Stimulated activated CD4-positive, alpha-beta T cell treated with anti-CD3 and anti-CD28 coated beads, Interleukin-12 subunit alpha, Interleukin-12 subunit beta, amount 100 ng/mL, for 4 hours (primary cell): ENCODE results near the gene FAM222B.
"Not testable (repeated sequence)": the region's sequence is repeated elsewhere in the genome, so short reads cannot be mapped to it uniquely, and the experiment has no call there.

Experiments used
- DNase-seq: peaks from one replicate; pipeline ENCODE4 v3.0.0-alpha.2; 2020

Gene FAM222B

DNA sequence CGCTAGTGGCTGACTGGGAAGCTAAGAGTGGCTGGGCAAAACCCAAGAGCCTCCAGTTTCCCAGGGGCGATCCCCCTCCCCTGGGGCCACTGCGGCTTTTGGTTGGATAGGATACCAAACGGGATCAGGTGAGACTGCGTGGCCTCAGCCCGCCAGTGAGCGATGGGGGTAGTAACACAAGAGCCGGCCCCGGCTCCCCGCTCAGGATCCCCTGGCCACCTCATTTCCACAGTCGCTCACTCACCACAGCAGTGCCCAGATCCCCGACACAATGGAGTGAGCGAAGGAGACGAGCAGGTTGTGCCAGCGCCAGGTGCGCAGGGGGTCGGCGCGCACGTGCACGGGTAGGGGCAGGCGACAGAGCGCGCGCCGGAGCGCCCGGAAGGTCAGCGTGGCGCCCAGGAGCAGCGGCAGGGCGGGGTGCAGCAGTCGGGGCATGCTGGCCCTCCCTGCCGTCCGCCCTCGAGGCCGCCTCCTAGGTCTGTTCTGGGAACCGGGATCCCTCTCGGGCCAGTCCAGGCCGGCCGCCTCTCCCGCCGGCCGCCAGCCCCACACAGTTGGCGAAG lies 116.8 kb downstream of the FAM222B start:
- no peak for DNase-seq

DNA sequence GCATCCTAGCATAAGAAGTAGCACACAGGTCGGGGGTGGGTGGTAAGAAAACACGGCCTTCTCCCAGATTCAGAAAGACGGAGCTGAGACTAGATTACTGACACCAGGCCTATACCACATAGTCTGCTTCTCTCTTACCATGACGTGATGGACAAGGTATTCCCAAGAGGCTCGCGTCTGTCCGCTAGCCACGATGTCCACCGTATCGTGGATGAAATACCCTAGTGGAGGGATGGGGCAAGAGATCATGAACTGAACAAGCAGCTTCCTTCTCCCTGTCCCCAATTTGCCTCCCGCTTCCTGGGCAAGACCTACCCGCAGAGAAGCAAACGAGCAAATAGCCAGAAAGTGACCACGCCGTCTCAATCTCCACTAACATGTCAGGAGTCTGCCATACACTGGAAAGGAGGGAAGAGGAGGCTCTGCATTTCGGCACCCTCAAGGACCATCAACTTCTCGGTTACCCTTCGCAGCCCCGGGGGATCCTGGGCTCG lies 117.4 kb downstream of the FAM222B start:
- peak; percentile 44 for DNase-seq

DNA sequence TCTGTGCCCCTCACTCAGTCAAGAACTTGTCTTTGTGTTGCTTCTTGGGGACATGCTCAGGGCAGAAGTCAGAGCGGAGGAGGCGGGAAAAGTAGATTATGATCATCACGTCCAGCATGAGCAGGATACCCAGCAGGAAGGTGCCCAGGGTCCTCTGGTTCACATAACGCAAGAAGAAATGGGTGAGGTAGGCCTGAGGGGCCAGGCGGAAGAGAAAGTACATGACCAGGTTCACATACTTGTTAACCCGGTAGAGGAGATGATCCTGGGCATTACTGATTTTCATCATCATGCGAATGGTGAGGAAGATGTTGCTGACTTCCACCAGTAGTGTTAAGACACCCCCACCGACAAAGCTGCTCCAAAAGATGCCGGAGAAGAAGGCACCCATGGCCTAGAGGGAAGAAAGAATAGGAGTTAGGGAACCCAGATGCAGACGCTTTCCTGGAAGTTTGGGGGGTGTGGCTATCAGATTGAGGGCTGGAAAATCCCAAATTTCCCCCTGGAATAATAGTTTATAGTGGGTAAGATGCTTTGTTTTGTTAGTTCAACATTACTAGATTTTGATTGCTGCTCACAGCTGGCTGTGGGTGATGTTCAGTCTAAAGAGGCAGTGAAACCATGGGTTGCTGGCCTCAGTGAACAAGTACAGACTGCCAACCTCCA lies 118.0 kb downstream of the FAM222B start:
- no peak for DNase-seq

DNA sequence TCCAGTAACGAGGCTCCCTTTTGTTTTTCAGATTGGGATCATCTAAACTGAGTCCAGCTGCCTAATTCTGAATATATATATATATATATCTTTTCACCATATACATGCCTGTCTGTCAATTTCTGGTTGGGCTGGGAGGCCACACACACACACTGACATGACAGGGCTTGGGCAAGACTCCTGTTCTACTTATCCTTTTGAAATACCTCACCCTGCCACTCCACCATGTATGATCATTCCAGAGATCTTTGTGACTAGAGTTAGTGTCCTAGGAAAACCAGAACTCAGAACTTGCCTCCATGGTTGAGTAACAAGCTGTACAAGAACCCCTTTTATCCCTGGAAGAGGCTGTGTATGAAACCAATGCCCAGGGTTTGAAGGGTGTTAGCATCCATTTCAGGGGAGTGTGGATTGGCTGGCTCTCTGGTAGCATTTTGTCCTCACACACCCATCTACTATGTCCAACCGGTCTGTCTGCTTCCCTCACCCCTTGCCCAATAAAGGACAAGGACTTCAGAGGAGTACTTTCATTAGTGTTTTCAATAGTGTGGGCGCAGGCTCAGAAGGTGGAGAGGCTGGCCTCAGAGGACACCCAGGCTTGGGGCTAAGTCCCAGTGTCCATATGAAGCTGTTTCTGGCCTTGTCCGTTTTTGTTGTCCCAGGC lies 118.6 kb downstream of the FAM222B start:
- not testable (repeated sequence) for DNase-seq

DNA sequence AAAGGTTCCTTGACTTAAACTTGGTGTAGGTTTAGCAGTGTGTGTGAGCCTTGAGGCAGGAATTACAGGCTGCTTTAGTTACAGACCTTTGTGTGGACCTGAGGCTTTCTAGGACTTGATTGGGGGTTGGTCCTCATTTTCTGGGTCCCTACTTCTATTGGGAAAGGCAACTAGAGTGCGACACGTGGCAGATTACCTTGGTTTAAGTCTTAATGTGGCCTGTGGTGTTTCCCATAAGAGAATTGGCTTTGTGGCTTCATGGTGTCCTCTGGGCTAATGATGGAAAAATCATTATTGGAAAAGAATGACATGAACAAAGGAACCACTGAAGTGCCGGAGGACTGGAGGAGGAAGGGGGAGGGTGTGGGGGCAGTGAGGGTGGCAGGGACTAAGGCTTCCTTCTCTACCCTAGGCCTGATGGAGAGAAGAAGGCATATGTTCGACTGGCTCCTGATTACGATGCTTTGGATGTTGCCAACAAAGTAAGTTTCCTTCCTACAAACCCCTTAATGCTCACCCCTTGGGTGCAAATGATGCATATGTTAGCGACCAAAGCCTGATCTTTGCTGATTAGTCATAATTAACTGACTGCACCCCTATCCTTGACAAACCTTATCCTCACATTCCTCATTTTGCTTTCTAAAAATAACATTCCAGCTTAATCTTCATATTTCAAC lies 119.3 kb downstream of the FAM222B start:
- no peak for DNase-seq

DNA sequence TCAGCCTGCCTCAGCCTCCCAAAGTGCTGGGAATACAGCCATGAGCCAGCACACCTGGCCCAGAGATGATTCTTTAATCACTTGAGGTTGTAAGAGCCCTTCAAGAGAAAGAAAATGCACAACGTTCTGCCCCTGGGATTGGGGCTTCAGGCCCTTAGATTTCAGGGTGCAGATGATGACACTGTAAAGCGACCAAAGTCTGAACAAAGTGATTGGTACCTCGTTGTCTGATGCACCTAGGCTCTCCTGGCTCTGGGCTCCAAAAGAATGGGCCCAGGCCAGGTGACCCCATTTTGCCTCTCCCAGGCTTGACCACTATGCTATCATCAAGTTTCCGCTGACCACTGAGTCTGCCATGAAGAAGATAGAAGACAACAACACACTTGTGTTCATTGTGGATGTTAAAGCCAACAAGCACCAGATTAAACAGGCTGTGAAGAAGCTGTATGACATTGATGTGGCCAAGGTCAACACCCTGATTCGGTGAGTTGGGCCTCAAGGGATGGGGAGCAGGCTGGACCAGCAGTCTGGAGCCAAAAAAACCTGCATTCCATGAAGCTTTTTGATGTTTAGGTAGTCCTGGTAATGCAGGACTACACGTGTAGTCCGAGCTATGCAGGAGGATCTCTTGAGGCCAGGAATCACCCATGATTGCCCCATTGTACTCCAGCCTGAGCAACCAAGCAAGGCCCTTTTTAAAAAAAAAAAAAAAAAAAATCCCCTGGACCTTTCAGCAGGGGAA lies 120.0 kb downstream of the FAM222B start:
- DNase-seq, result no peak

DNA sequence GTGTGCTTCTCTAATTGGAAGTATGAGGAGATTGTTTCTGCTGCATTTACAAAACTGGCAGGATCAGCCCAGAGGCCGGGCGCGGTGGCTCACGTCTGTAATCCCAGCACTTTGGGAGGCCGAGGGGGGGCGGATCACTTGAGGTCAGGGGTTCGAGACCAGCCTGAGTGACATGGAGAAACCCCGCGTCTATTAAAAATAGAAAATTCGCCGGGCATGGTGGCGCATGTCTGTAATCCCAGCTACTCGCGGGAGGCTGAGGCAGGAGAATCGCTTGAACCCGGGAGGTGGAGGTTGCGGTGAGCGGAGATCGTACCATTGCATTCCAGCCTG lies 121.6 kb downstream of the FAM222B start:
- DNase-seq, result not testable (repeated sequence)

DNA sequence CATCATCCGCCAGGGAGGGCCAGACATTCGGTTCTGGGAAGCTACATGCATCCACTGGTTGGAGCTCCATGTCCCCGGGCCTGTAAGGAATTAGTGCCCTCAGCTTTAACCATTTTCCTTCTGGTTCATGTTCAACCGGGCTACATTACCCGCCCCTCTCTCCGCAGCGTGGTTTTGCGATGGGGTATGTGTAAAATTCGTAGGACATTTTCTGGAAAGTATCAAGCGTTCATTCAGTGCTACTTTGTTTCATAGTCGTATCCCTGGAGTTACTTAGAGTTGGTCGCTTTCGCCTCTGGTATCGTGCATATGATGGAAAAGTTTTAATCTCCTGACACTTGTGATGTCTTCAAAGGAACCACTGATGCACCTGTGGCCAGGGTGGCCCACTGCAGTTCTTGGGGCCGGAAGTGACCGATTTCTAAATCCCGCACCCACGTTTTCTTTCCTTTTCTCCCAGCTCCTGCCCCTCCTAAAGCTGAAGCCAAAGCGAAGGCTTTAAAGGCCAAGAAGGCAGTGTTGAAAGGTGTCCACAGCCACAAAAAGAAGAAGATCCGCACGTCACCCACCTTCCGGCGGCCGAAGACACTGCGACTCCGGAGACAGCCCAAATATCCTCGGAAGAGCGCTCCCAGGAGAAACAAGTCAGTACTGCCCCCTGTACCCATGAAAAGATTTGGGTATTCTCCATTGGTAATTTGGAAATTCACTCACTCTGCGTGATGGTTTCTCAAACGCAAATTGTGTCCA lies 122.2 kb downstream of the FAM222B start:
- peak; percentile 33 for DNase-seq

DNA sequence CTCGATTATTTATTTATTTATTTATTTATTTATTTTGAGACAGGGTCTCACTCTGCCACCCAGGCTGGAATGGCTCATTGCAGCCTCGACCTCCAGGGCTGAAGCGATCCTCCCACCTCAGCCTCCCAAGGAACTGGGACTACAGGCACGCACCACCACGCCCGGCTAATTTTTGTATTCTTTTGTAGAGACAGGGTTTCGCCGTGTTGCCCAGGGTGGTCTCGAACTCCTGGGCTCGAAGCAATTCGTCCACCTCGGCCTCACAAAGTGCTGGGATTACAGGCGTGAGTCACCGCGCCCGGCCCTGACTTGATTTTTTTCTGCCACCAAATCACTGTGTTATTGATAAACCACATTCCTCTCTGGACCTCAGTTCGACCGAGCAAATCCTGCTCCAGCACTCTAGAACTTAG lies 123.6 kb downstream of the FAM222B start:
- DNase-seq, result no peak

DNA sequence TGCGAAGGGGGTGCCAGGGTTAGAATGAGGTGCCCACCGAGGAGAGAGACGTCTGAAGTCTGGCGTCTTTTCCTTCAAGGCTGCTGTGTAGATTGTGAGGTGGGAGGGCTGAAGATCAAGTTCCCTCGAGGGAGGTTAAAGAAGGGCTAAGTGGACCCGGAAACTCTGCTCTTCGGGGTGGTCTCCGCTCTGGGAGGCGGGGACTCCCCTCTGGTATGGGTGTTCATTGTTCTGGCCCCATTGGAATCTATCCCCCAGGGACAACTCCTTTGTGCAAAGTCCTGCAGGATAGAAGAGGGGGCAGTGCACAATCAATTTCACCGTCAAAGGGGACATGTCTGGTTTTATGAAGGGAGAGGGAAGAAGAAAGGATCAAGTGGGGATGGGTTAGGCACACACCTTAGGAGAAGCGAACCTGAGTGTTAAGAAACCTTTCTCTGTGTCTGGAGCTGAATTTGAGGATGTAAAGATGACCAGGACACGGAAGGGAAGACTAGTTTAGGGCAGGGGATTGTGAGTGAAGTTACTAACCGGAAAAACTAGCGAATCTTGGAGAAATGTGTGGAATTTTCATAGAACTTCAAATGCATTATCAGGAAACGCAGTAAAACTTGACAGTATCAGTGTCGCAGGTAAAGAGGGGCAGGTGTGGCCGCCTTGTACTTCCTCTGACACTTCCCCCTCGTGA lies 124.1 kb downstream of the FAM222B start:
- no peak for DNase-seq

DNA sequence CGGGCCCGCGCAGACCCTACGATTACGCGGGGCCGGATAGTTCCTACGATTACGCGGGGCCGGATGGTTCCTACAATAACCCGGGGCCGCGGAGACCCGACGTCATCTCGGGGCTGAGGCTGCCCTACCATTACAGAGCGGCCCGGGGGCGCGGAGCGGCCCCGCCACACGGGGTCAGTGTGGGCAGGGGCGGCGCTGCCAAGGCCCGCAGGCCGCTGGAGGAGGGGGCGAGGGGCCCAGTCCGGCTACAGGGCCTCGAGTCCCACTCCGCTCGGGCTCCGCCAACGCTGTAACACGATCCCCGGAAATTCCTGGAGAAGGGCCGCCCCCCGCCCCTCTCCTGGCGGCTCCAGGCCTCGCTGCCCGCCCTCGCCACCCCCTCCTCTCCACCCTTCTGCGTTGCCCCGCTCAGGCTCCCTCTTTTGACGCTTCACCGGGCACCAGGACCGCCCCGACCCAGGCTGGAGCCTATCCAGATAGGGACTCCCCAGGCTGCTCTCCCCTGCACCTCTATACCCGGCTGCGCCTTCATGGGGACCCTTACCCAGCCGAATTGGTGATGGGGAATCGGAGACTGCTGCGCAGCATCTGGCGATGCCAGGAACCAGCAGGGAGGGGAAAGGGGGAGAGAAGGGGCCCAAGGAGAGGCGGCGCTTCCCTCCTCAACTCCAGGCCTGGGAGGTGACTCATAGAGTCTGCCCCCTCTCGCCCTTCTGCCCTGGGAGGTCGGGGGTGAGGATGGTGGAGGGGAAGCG lies 124.8 kb downstream of the FAM222B start, which contains the start of gene RAB34:
RAB34 (minus strand) TSS at position 291 of the 755 bp plus-strand sequence. CDS start 602 bp downstream, outside the sequence.
- peak; percentile 43 for DNase-seq

DNA sequence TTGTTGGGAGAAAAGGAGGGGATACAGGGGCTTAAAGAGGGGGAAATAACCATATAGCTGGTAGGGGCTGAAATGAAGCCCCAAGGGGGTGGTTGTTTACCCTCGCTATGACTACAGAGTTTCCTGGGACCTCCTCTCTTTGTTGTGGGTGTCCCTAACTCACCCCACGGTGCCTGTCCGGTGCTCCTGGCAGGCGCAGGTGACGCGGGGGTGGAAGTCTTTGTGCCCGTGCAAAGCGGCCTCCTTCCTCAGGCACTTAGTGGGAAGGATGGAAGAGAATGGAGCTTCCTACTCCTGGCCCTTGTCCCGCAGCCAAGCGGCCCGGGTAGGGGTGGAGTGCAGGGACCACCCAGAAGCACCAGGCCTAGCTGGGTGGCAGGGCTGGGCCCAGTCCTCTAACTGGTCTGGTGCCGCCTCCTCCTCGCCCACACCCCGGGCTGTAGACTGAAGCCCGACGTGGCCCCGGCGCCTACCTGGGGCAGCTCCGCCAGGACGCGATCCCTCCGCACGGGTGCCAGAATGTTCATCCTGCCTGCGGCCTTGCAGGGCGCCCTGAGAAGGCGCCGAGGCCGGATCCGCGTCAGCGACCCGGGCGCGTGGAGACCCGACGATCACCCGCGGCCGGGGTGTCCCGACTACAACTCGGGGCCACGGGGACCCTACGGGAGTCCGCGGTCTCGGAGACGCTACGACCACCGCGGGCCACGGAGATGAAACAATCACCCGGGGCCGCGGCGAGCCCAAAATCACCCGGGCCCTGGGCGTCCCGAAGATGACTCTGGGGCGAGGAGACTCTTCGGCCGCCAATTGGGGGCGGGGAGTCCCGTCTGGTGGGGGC lies 125.6 kb downstream of the FAM222B start:
- peak; percentile 24 for DNase-seq

DNA sequence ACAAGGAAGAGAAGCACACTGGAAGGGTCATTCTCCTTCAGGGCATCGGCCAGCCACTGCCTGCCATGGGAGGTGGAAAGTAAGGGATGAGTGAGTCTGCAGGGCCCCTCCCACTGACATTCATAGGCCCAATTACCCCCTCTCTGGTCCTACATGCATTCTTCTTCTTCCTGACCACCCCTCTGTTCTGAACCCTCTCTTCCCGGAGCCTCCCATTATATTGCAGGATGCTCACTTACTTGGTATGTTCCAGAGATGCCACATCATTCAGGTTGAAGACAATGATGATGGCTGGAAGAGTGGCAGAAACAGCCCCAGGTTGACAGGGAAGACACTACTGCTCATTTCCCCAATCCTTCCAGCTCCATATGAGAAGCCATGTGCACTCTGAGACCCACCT lies 127.4 kb downstream of the FAM222B start:
- no peak for DNase-seq

DNA sequence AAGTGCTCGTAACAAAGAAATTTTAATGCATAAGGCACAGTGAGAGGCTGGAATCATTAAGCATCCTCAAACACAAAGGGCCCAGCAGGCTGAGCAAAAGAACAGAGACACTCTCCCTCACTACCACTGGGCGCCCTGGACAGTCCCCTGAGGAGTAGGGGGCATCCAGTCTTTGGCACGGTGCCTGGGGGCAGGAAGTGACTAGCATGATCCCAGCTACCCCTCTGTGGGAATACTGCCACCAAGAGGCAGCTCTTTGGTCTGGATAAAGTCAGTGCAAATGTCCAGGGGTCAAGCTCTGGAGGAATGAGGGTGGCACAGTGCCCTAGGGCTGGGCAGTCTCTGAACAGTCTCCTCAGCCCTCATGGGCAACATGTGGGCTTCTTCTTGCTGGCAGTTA lies 128.3 kb downstream of the FAM222B start:
- no peak for DNase-seq

DNA sequence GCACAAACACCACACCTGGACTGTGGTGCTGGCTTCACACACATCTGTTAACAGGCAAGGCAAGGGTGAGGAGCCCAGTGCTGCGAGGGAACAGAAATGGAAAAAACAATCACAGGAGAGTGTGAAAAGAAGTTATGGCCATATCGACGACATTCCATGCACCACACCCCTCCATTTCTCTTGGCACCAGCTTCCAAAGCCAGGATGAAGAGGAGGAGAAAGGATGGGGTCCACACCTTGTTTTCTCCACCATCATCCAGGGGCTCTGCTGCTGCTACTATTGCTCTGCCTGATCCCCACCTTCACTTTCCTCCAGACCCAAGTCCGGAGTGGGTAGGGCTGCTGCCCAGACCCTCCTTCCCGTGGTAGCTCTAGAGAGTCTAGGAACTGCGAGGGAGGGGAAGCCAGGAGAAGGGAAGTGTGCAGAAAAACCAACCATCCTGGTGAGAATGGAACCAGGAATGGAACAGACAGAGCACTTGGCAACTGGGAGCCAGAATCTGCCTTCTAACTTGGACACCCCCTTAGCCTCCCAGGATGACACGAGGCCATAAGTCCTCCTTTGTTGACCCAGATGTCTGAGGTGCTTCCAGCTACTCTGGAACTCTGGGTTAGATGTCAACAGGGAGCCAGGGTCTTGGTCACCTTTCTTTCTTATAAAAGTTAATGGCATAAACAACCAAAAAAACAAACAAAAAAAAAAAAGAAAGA lies 129.7 kb downstream of the FAM222B start:
- DNase-seq, result no peak

DNA sequence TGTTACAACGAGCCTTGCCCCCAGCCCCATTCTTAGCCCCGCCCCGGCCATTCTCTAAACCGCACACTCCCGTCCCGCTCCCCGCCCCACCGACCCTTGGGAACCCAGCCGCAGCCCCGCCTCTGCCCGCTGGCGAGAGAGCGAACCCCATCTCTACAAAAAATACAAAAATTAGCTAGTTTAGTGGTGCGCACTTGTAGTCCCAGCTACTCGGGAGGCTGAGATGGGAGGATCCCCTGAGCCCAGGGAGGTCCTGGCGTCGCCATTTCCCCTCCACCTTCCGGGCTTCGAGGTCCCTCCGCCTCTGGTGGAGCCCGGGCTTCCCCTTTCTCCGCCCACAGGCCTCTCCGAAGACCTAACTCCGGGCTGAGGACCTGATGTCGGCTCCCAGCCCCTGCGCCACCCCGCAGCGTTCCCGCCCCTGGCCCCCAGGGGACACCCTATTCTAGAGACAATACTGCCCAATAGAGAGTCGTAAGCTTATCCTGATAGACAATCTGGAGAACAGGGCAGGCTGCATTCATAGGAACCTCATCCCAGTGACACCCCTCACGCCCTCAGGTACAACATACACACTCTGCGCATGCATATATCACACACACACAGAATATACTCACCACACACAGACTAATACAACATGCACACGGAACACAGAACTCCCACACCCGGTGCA lies 130.4 kb downstream of the FAM222B start:
- DNase-seq, result peak; percentile 65

DNA sequence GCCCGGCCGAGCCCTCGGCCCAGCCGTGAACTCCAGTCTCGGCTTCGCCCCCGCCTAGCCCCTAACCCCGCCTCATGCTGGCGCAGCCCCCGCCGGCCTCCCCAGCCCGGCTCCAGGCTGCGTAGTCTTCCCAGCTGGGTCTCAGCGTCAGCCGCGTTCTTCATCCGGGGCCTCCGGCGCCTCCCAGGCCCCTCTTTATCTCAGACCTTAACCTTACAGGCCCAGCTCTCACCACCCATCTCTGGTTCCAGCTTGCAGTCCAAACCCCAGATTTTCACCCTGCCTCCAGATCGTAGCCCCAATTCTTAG lies 130.9 kb downstream of the FAM222B start, which contains the start of gene PROCA1:
PROCA1 (minus strand) TSS at position 166 of the 309 bp plus-strand sequence. CDS start 228 bp downstream, outside the sequence.
- no peak for DNase-seq
